ENCODE data around the gene BOD1L1. TPM values are rescaled to one million over a fixed set of nuclear protein-coding genes. Genes with fewer than 3 reads are reported as not detected.
A peak's percentile ranks its signal among the peaks of the same experiment; 100 is the strongest.

BOD1L1 gene
- total RNA-seq, 4 donors from 2014 or later = 36.9 to 74.1 (median 49.6) TPM

- DNase-seq = peak; percentile 64 to 66
- no peak overlapping the region for H3K4me3 ChIP-seq (replicated peaks in 1 of 3)
Observed at GRCh38 chr4:13541720-13542576, 85.6 kb downstream of the BOD1L1 start.

GRCh38 chr4:13541176-13541604, 86.3 kb downstream of the BOD1L1 start:
- H3K27me3 ChIP-seq = peaks cover 59% of the 10 kb centered on the region
- H3K9me3 ChIP-seq = no peaks in the 10 kb centered on the region
- TF ChIP-seq POLR2A (IDR thresholded peaks at IDR 0.05) (no peak), CTCF (IDR thresholded peaks at IDR 0.05) (no peak)
- no peak overlapping the region for H3K27ac ChIP-seq
- intact Hi-C loops (cut with DNase I) = loop anchor here (10.0 kb wide), 1 partner anchor 806 kb away; no protein-coding TSS in a partner anchor
- H3K4me1 ChIP-seq = peaks cover 14 to 45% of the 10 kb centered on the region in 2 donors
- no peak overlapping the region for H3K4me3 ChIP-seq (replicated peaks in 1 of 3)
- H3K36me3 ChIP-seq = no peaks in the 10 kb centered on the region
- no peak for DNase-seq
- 30 to 37% methylated on average over 10 of the region's 10 CpGs for WGBS, 2 donors

More at GRCh38 chr4:13541720-13542576, 85.6 kb downstream of the BOD1L1 start:
- intact Hi-C loops (cut with DNase I) = loop anchor here (10.0 kb wide), 1 partner anchor 807 kb away; no protein-coding TSS in a partner anchor
- Histone ChIP-seq H3K9me3 (no peaks in the 10 kb centered on the region), H3K27me3 (peaks cover 61% of the 10 kb centered on the region), H3K27ac (no peak overlapping the region), H3K4me1 (peaks cover 14 to 45% of the 10 kb centered on the region in 2 donors), H3K36me3 (no peaks in the 10 kb centered on the region)
- TF ChIP-seq CTCF (IDR thresholded peaks at IDR 0.05) = peak in 4 of 6 experiments; percentile 31 to 50 (median 46)
- TF ChIP-seq POLR2A (IDR thresholded peaks at IDR 0.05) = no peak
- WGBS, 2 donors = 9 to 14% methylated on average over 12 to 33 of the region's 79 CpGs

- H3K27ac ChIP-seq = no peak overlapping the region
- H3K27me3 ChIP-seq = peaks cover 63% of the 10 kb centered on the region
- intact Hi-C loops (cut with DNase I) = loop anchor here (10.0 kb wide), 1 partner anchor 806 kb away; no protein-coding TSS in a partner anchor
- no peak overlapping the region for H3K4me3 ChIP-seq (replicated peaks in 1 of 3)
- DNase-seq = no peak
- no peaks in the 10 kb centered on the region for H3K9me3 ChIP-seq
- no peak for TF ChIP-seq POLR2A (IDR thresholded peaks at IDR 0.05)
- TF ChIP-seq CTCF (IDR thresholded peaks at IDR 0.05) = no peak
- no peaks in the 10 kb centered on the region for H3K36me3 ChIP-seq
- H3K4me1 ChIP-seq = peaks cover 14 to 45% of the 10 kb centered on the region in 2 donors
- WGBS, 2 donors = 21 to 25% methylated on average over 23 of the region's 23 CpGs
Observed at GRCh38 chr4:13540446-13541175, 86.9 kb downstream of the BOD1L1 start.

- intact Hi-C loops (cut with DNase I) = loop anchor here (10.0 kb wide), 1 partner anchor 805 kb away; no protein-coding TSS in a partner anchor
- peaks cover 67% of the 10 kb centered on the region for H3K27me3 ChIP-seq
Observed at GRCh38 chr4:13539619-13540445, 87.7 kb downstream of the BOD1L1 start.

More at GRCh38 chr4:13539619-13540445, 87.7 kb downstream of the BOD1L1 start:
- H3K4me1 ChIP-seq = peaks cover 8 to 38% of the 10 kb centered on the region in 2 donors
- H3K4me3 ChIP-seq (replicated peaks in 1 of 3) = no peak overlapping the region
- TF ChIP-seq POLR2A (IDR thresholded peaks at IDR 0.05) (no peak), CTCF (IDR thresholded peaks at IDR 0.05) (no peak)
- H3K27ac ChIP-seq = no peak overlapping the region
- H3K36me3 ChIP-seq = no peaks in the 10 kb centered on the region
- 18 to 22% methylated on average over 32 to 41 of the region's 42 CpGs for whole genome bisulfite sequencing, 2 donors
- H3K9me3 ChIP-seq = no peaks in the 10 kb centered on the region
- DNase-seq = no peak
